Pericardium fibroblast (primary cell): ENCODE measurements around the gene ACD. TPM values are rescaled to one million over a fixed set of nuclear protein-coding genes. Genes with fewer than 3 reads are reported as not detected.

Source experiments
- total RNA-seq: library from RNA; depleted of rRNA; stranded (reverse); fragments of >200 nt; gene quantifications from 2 replicates; pipeline ENCODE4 v1.2.3, GENCODE V29; 2015

Gene ACD
- 17.4 and 24.3 TPM in 2 replicates for total RNA-seq

GRCh38 chr16:67659675-67660563, at the start of gene ACD:
Gene ACD (minus strand): TSS chr16:67660260. CDS start chr16:67660220, 40 bp downstream.

GRCh38 chr16:67666559-67667452, 6.7 kb upstream of the ACD start, which contains the start of the genes C16orf86 and ENKD1:
Gene C16orf86 (plus strand): TSS chr16:67666814. CDS start chr16:67666971, 157 bp downstream.
Gene ENKD1 (minus strand): TSS chr16:67666750. CDS start chr16:67666442, 308 bp downstream.

GRCh38 chr16:67660564-67661028, 536 bp upstream of the ACD start, which contains the start of gene PARD6A:
Gene PARD6A (plus strand): TSS chr16:67660960. CDS start chr16:67661039, 79 bp downstream.

Other genes with a start within 250 kb of the ACD start
- gene ZDHHC1, start 243.8 kb downstream of the ACD start, total RNA-seq = 10.6 and 12.8 TPM in 2 replicates
- gene HSD11B2, start 229.1 kb downstream of the ACD start, total RNA-seq = 0.34 TPM in 1 of 2 replicates, not detected in the other
- gene ATP6V0D1, start 179.1 kb downstream of the ACD start, total RNA-seq = 70.6 and 134 TPM in 2 replicates
- not detected in 2 replicates for gene AGRP, start 176.7 kb downstream of the ACD start, total RNA-seq
- 27.3 and 42.6 TPM in 2 replicates for gene RIPOR1, start 131.4 kb downstream of the ACD start, total RNA-seq
- 13.1 and 17.8 TPM in 2 replicates for gene CTCF, start 97.7 kb downstream of the ACD start, total RNA-seq
- 9.8 TPM in 1 of 2 replicates, not detected in the other for gene CARMIL2, start 15.1 kb downstream of the ACD start, total RNA-seq
- 1.5 TPM in 1 of 2 replicates, not detected in the other for gene PARD6A, start 700 bp upstream of the ACD start, total RNA-seq
- 15.5 and 16.0 TPM in 2 replicates for gene ENKD1, start 6.5 kb upstream of the ACD start, total RNA-seq
- 2.0 and 10.3 TPM in 2 replicates for gene C16orf86, start 6.6 kb upstream of the ACD start, total RNA-seq
- gene GFOD2, start 59.1 kb upstream of the ACD start, total RNA-seq = 6.5 and 8.5 TPM in 2 replicates
- gene RANBP10, start 146.3 kb upstream of the ACD start, total RNA-seq = 5.0 and 5.2 TPM in 2 replicates
- gene TSNAXIP1, start 146.6 kb upstream of the ACD start, total RNA-seq = 0.26 and 0.58 TPM in 2 replicates
- 39.7 and 52.5 TPM in 2 replicates for gene THAP11, start 182.1 kb upstream of the ACD start, total RNA-seq
- 193 and 272 TPM in 2 replicates for gene NUTF2, start 186.7 kb upstream of the ACD start, total RNA-seq
- 32.6 and 32.7 TPM in 2 replicates for gene CENPT, start 187.4 kb upstream of the ACD start, total RNA-seq
- gene EDC4, start 212.8 kb upstream of the ACD start, total RNA-seq = 37.6 TPM in 2 replicates
- gene NRN1L, start 224.6 kb upstream of the ACD start, total RNA-seq = 0.47 and 0.77 TPM in 2 replicates
- 13.1 and 15.5 TPM in 2 replicates for gene PSKH1, start 233.0 kb upstream of the ACD start, total RNA-seq